Right atrium auricular region (tissue), 2 donors: ENCODE data around the gene SIX5. TPM values are rescaled to one million over a fixed set of nuclear protein-coding genes. Genes with fewer than 3 reads are reported as not detected.
A peak's percentile ranks its signal among the peaks of the same experiment; 100 is the strongest.
"Not testable (repeated sequence)": the region's sequence is repeated elsewhere in the genome, so short reads cannot be mapped to it uniquely, and the experiment has no call there.

Experiments
- DNase-seq: peaks from one replicate; pipeline ENCODE4 v3.0.0-alpha.2; 2019; ENCODE audit warnings: low spot score
- H3K27ac ChIP-seq, 2 donors: fragments of 200-600 bp; sonication (generic); 1 replicate in 1 of 2; 2 replicates in 1 of 2; pipeline ENCODE4 v1.5.1; 2016 to 2019
- H3K27me3 ChIP-seq, 2 donors: fragments of 200-600 bp; sonication (generic); one replicate each; pipeline versions ENCODE4 v1.5.1 to v1.6.0; 2017 to 2019
- H3K36me3 ChIP-seq: fragments of 200-600 bp; sonication (generic); one replicate; pipeline ENCODE4 v1.5.1; 2016
- H3K4me1 ChIP-seq, 2 donors: fragments of 200-600 bp; sonication (generic); one replicate each; pipeline versions ENCODE4 v1.5.1 to v1.6.0; 2017 to 2019
- H3K4me3 ChIP-seq, 2 donors: fragments of 200-600 bp; sonication (generic); 1 replicate in 1 of 2; 2 replicates in 1 of 2; pipeline ENCODE4 v1.5.1; 2017 to 2019; ENCODE audit warnings: mild to moderate bottlenecking in 1 of 2, moderate library complexity in 1 of 2
- H3K9me3 ChIP-seq, 2 donors: fragments of 200-600 bp; sonication (generic); one replicate each; pipeline ENCODE4 v1.5.1; 2019
- total RNA-seq, 2 donors: library from RNA; depleted of rRNA; stranded (reverse); fragments of >200 nt; gene quantifications; one replicate each; pipeline ENCODE4 v1.1.0, GENCODE V29; 2016
- TF ChIP-seq, protein P1 (sequence below), 2 donors: fragments of 200-600 bp; sonication (generic); IDR thresholded peaks; one replicate each; pipeline ENCODE4 v1.5.1; 2019; ENCODE audit warnings: antibody characterized with exemption in 2 of 2

Gene SIX5
- total RNA-seq, 2 donors from 2014 or later, result 9.3 to 18.6 TPM

DNA sequence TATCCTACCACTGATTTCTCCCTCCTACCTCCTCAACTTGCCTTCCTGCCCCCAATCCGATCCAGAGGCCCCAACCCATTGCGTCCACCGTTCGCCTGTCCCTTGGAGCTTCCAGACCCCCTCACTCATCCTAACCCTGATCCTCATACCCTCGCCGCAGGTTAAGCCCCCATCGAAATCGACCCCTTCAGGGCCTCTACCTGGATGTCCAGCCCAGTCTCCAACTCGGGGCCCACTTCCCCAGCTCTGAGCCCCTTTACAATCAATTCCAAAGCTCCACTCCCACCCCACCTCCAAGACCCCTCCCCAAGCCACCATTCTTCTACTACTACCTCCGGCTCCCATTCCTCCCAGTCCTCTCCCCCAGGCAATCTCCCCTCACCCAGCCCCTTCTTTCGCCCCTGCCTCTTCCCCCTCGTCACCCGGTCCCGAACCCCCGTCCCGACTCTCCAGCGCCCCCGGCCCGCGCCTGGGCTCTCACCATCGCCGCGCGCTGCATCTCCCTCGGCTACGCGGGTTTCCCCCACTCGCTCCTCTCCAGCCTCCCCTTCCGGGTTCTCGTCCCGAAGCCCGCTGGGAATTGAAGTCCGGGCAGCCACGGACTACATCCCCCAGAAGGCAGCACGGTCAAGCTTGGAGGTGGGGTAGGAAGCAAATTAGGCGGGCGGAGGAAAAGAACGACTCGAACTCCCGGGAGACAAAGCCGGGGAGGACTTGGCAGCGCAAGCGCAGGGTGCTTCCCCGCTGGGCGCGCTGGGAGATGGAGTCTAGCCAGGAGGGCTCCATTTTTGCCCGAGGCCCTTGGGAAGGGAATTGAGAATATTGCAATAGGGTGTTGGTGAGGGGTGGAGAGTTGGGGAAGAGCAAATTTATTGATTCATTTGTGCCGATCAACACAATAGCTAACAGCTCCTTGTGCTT lies 38.4 kb downstream of the SIX5 start, which contains the start of gene FBXO46:
Gene FBXO46 (minus strand): TSS at position 529 of the 921 bp plus-strand sequence. CDS start 17,401 bp downstream, outside the sequence.
- TF ChIP-seq, protein P1, sequence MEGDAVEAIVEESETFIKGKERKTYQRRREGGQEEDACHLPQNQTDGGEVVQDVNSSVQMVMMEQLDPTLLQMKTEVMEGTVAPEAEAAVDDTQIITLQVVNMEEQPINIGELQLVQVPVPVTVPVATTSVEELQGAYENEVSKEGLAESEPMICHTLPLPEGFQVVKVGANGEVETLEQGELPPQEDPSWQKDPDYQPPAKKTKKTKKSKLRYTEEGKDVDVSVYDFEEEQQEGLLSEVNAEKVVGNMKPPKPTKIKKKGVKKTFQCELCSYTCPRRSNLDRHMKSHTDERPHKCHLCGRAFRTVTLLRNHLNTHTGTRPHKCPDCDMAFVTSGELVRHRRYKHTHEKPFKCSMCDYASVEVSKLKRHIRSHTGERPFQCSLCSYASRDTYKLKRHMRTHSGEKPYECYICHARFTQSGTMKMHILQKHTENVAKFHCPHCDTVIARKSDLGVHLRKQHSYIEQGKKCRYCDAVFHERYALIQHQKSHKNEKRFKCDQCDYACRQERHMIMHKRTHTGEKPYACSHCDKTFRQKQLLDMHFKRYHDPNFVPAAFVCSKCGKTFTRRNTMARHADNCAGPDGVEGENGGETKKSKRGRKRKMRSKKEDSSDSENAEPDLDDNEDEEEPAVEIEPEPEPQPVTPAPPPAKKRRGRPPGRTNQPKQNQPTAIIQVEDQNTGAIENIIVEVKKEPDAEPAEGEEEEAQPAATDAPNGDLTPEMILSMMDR (IDR thresholded peaks at IDR 0.05), result peak in 1 of 2 donors; percentile 13
- Histone ChIP-seq H3K4me1 (peaks cover 0 to 13% of the 10 kb centered on the region in 2 donors), H3K36me3 (no peaks in the 10 kb centered on the region), H3K9me3 (no peaks in the 10 kb centered on the region), H3K4me3 (peak within 1 kb of the TSS; percentile 71 to 97), H3K27ac (peak within 1 kb of the TSS; percentile 64 to 85), H3K27me3 (no peaks in the 10 kb centered on the region)
- DNase-seq, result peak; percentile 97

DNA sequence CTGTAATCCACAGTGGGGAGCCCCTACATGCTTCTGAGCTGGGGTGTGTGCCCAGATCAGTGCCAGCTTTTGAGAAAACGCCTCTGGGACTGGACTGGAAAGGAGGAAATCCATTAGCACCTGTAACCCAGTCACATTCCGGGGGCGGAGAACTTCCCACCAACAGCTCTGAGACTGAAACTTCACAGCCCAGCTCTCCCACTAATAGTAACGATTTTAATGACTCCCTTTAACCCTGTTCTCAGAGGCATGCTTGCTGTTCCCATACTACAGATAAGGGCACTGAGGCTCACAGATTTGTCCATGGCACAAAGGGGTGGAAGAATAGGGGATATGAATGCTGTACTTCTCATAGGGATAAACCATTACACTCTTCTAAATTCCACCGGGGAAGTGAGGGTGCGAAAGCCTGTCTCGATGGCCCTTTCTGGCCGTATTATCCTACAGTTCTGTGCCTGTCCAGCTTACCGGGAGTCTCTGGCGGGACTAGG lies 39.2 kb downstream of the SIX5 start:
- Histone ChIP-seq H3K4me1 (peaks cover 0 to 13% of the 10 kb centered on the region in 2 donors), H3K9me3 (no peaks in the 10 kb centered on the region), H3K27ac (peak overlapping the region; percentile 64 to 85), H3K27me3 (no peaks in the 10 kb centered on the region), H3K36me3 (no peaks in the 10 kb centered on the region), H3K4me3 (peak overlapping the region; percentile 71 to 97)
- no peak for DNase-seq
- TF ChIP-seq, protein P1 (IDR thresholded peaks at IDR 0.05), result no peak

GRCh38 chr19:45728683-45729082 lies 40.4 kb downstream of the SIX5 start:
- not testable (repeated sequence) for H3K4me3 ChIP-seq, H3K27ac ChIP-seq, DNase-seq, H3K27me3 ChIP-seq, H3K9me3 ChIP-seq, H3K36me3 ChIP-seq
- peaks cover 0 to 13% of the 10 kb centered on the region in 2 donors for H3K4me1 ChIP-seq

DNA sequence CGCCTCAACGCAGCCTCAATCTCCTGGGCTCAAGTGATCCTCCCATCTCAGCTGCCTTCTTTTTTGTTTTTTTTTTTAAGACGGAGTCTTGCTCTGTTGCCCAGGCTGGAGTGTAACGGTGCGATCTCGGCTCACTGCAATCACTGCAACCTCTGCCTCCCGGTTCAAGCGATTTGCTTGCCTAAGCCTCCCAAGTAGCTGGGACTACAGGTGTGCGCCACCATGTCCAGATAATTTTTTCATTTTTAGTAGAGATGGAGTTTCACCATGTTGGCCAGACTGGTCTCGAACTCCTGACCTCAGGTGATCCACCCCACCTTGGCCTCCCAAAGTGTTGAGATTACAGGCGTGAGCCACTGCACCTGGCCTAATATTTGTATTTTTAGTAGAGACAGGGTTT lies 49.0 kb downstream of the SIX5 start:
- not testable (repeated sequence) for DNase-seq

GRCh38 chr19:45717983-45718650 lies 50.9 kb downstream of the SIX5 start:
- H3K27me3 ChIP-seq, result no peaks in the 10 kb centered on the region
- H3K4me3 ChIP-seq, result peak overlapping the region; percentile 45 to 72
- peaks cover 2% of the 10 kb centered on the region for H3K36me3 ChIP-seq
- no peaks in the 10 kb centered on the region for H3K9me3 ChIP-seq
- DNase-seq, result no peak
- TF ChIP-seq, protein P1 (IDR thresholded peaks at IDR 0.05), result no peak
- H3K27ac ChIP-seq, result peak overlapping the region; percentile 91 to 96
- peaks cover 0 to 18% of the 10 kb centered on the region in 2 donors for H3K4me1 ChIP-seq

More for the DNA sequence above, 49.0 kb downstream of the SIX5 start:
- H3K27me3 ChIP-seq, H3K36me3 ChIP-seq, H3K4me3 ChIP-seq, H3K27ac ChIP-seq, H3K9me3 ChIP-seq: not testable (repeated sequence)
- H3K4me1 ChIP-seq, result peaks cover 0 to 18% of the 10 kb centered on the region in 2 donors

DNA sequence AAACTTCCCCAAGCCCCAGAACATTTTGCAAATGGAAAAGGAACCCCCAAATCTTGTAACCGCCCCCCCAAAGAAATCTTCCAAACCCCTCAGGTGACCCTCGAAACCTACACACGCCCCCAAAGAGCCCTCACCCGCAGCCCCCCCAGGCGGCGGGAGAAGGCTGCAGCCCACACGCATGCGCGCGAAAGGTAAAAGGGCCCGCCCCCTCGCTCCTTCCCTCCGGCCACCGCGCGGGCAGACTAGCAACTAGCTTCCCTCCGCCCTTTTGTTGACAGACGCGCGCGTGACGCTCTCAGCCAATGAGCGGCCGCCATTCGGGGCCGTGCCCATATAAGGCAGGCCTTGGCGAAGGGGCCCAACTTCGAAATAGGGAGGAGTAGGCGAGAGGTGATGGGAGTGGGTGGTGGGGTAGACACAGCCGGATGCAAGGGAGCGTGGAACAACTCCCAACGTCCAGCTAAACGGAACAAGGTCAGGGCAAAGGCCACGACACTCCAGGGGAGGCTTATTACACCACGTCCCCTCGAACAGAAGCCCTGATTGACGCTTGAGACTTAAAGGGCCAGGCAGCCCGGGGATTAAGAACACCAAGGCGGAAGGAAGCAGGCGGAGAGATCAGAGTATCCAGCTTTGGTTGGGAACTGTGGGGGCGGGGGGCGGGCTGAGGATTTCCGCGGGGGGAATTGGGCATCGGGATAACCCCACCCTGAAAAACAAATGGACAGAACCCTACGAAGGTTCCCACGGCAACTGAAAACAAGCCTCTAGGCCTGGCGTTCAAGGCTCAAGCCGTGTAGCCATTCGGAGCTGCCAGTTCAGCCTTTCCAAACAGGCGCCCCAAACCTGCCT lies 51.7 kb downstream of the SIX5 start:
- peaks cover 0 to 18% of the 10 kb centered on the region in 2 donors for H3K4me1 ChIP-seq
- DNase-seq, result peak; percentile 100
- peak overlapping the region; percentile 60 to 72 for H3K4me3 ChIP-seq
- TF ChIP-seq, protein P1 (IDR thresholded peaks at IDR 0.05), result peak in 1 of 2 donors; percentile 26
- peak overlapping the region; percentile 91 to 96 for H3K27ac ChIP-seq
- H3K9me3 ChIP-seq, result no peaks in the 10 kb centered on the region
- H3K36me3 ChIP-seq, result peaks cover 9% of the 10 kb centered on the region
- no peaks in the 10 kb centered on the region for H3K27me3 ChIP-seq
